Gastrocnemius medialis (tissue), 4 donors: ENCODE measurements around the gene AGPAT3.
"Not testable (repeated sequence)": the region's sequence is repeated elsewhere in the genome, so short reads cannot be mapped to it uniquely, and the experiment has no call there.

Source experiments
- POLR2A ChIP-seq, 2 donors: fragments of 450-650 bp; IDR thresholded peaks; one replicate each; pipeline ENCODE4 v1.6.1; 2017; ENCODE audit warnings: antibody characterized with exemption in 2 of 2, mild to moderate bottlenecking in 2 of 2, moderate library complexity in 2 of 2
- TF ChIP-seq, protein P1 (sequence below), 5 experiments: fragments of 450-650 bp in 3 of 5; fragments of 200-600 bp in 2 of 5; sonication (generic) in 2 of 5; IDR thresholded peaks in 4 of 5; conservative IDR thresholded peaks in 1 of 5; 1 replicate in 4 of 5; 2 replicates in 1 of 5; pipeline ENCODE4 v1.5.1; 2016 to 2019; ENCODE audit warnings: antibody characterized with exemption in 5 of 5, mild to moderate bottlenecking in 3 of 5, moderate library complexity in 3 of 5

DNA sequence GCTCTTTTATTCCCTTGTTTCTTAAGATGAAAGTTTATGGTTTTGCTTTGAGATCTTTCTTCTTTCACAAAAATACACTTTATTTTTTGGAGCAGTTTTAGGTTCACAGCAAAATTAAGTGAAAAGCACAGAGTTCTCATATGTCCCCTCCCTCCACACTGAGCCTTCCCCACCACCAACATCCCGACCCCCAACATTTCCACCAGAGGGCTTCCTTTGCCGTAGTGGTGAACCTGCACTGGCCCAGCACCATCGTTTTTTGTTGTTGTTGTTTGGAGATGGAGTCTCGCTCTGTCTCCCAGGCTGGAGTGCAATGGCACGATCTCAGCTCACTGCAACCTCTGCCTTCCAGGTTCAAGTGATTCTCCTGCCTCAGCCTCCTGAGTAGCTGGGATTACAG, 20.1 kb upstream of the AGPAT3 start:
- TF ChIP-seq, protein P1, sequence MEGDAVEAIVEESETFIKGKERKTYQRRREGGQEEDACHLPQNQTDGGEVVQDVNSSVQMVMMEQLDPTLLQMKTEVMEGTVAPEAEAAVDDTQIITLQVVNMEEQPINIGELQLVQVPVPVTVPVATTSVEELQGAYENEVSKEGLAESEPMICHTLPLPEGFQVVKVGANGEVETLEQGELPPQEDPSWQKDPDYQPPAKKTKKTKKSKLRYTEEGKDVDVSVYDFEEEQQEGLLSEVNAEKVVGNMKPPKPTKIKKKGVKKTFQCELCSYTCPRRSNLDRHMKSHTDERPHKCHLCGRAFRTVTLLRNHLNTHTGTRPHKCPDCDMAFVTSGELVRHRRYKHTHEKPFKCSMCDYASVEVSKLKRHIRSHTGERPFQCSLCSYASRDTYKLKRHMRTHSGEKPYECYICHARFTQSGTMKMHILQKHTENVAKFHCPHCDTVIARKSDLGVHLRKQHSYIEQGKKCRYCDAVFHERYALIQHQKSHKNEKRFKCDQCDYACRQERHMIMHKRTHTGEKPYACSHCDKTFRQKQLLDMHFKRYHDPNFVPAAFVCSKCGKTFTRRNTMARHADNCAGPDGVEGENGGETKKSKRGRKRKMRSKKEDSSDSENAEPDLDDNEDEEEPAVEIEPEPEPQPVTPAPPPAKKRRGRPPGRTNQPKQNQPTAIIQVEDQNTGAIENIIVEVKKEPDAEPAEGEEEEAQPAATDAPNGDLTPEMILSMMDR (IDR thresholded peaks at IDR 0.05 in 4 of 5, conservative IDR thresholded peaks at IDR 0.05 in 1 of 5) = not testable (repeated sequence)
- TF ChIP-seq POLR2A (IDR thresholded peaks at IDR 0.05) = not testable (repeated sequence)
